ENCODE results near the gene ZNF25. TPM values are rescaled to one million over a fixed set of nuclear protein-coding genes. Genes with fewer than 3 reads are reported as not detected.

ZNF25 gene
- total RNA-seq, 2 experiments from 2014 or later: 2.2 to 3.2 TPM

DNA sequence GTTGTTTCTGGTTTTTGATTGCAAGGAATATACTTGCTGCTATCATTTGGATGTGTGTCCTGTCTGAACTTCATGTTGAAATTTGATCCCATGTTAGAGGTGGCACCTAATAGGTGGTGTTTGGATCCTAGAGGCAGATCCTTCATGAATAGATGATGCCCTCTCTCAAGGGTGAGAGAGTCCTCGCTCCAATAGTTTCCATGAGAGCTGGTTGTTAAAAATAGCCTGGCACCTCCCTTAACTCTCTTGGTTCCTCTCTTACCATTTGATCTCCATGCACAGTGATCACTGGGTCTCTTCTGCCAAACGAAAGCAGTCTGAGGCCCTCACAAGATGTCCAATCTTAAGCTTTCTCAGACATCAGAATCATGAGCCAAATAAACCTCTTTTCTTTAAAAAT lies 70.1 kb downstream of the ZNF25 start:
- Histone ChIP-seq H3K4me3 (ENCODE audit: low read depth, low read length, poor library complexity, severe bottlenecking) (no peak overlapping the region), H3K27ac (ENCODE audit: low read depth, low read length, poor library complexity, severe bottlenecking) (no peak overlapping the region), H3K4me1 (ENCODE audit: insufficient read depth, low read length, poor library complexity, severe bottlenecking) (no peaks in the 10 kb centered on the region), H3K9me2 (ENCODE audit: insufficient read depth, low read length) (no peaks in the 10 kb centered on the region), H2AFZ (ENCODE audit: low read length) (no peak overlapping the region), H3K36me3 (ENCODE audit: insufficient read depth, low read length) (no peaks in the 10 kb centered on the region), H4K20me1 (ENCODE audit: insufficient read depth, low read length) (no peaks in the 10 kb centered on the region), H3K9me3 (ENCODE audit: low read length) (no peaks in the 10 kb centered on the region), H3K4me2 (ENCODE audit: low read length) (no peak overlapping the region), H3K79me2 (ENCODE audit: insufficient read depth, low read depth, low read length) (no peaks in the 10 kb centered on the region)
- no peak for DNase-seq (ENCODE audit: low spot score)
- no TSS peak for BruUV-seq (replicated peaks)
- CTCF ChIA-PET (ENCODE audit: unreplicated experiment): no interaction called here
- POLR2A ChIA-PET: no interaction called here
- intact Hi-C loops (cut with micrococcal nuclease; ENCODE audit: unreplicated experiment): no loop called here
- TF ChIP-seq EZH2phosphoT487 (IDR thresholded peaks at IDR 0.05; ENCODE audit: borderline replicate concordance, low read depth, low read length): no peak
- TF ChIP-seq, protein P1, sequence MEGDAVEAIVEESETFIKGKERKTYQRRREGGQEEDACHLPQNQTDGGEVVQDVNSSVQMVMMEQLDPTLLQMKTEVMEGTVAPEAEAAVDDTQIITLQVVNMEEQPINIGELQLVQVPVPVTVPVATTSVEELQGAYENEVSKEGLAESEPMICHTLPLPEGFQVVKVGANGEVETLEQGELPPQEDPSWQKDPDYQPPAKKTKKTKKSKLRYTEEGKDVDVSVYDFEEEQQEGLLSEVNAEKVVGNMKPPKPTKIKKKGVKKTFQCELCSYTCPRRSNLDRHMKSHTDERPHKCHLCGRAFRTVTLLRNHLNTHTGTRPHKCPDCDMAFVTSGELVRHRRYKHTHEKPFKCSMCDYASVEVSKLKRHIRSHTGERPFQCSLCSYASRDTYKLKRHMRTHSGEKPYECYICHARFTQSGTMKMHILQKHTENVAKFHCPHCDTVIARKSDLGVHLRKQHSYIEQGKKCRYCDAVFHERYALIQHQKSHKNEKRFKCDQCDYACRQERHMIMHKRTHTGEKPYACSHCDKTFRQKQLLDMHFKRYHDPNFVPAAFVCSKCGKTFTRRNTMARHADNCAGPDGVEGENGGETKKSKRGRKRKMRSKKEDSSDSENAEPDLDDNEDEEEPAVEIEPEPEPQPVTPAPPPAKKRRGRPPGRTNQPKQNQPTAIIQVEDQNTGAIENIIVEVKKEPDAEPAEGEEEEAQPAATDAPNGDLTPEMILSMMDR (conservative IDR thresholded peaks at IDR 0.05; ENCODE audit: low read length): no peak

Small RNAs within 50 kb of the gene (small RNA-seq; reads per million reads assigned to genes)
- not detected for gene RF00019

Other genes with a start within 250 kb of the ZNF25 start
- 13.4 and 16.8 TPM in 2 replicates for gene ZNF248, start 119.0 kb downstream of the ZNF25 start, total RNA-seq (2014; rRNA removed; shearing (Covaris generic))
- 15.6 and 16.0 TPM in 2 replicates for gene ZNF248, start 119.0 kb downstream of the ZNF25 start, total RNA-seq (2022)
- 31.2 and 39.8 TPM in 2 replicates for gene ZNF33A, start 34.0 kb upstream of the ZNF25 start, total RNA-seq (2014; rRNA removed; shearing (Covaris generic))
- gene ZNF33A, start 34.0 kb upstream of the ZNF25 start, total RNA-seq (2022): 40.1 and 40.2 TPM in 2 replicates
- 21.2 and 21.6 TPM in 2 replicates for gene ZNF37A, start 117.7 kb upstream of the ZNF25 start, total RNA-seq (2014; rRNA removed; shearing (Covaris generic))
- gene ZNF37A, start 117.7 kb upstream of the ZNF25 start, total RNA-seq (2022): 38.1 and 40.3 TPM in 2 replicates